ENCODE results near the gene WEE2.

The WEE2 gene

GRCh38 chr7:141708351-141708750 lies at the start of gene WEE2:
Gene WEE2, plus strand, starts transcription at chr7:141708353. Its CDS starts 406 bp downstream, at chr7:141708759.
- no peak for DNase-seq

GRCh38 chr7:141659501-141659900 lies 48.7 kb upstream of the WEE2 start:
- no peak for DNase-seq

DNA sequence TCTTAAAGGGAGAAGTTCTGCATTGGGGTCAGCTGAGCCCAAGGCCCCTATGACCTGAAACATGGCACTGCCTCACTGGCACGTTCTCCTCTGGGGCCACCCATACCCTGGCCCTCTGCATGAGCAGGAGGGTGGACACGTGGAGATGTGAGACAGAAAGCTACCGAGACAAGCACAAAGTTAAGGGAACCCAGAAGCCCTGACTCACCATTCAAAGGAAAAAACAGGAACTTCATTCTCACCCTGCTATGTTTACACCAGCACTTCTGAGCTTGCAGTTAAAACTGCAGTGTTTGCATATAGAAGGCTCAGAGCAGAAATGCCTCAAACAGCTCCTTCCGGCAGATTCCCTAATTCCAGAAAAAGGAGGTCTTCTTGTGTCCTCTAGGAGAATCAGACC lies 47.9 kb upstream of the WEE2 start:
- peak in 10 of 56 donors; percentile 8 to 64 (median 28) for DNase-seq

DNA sequence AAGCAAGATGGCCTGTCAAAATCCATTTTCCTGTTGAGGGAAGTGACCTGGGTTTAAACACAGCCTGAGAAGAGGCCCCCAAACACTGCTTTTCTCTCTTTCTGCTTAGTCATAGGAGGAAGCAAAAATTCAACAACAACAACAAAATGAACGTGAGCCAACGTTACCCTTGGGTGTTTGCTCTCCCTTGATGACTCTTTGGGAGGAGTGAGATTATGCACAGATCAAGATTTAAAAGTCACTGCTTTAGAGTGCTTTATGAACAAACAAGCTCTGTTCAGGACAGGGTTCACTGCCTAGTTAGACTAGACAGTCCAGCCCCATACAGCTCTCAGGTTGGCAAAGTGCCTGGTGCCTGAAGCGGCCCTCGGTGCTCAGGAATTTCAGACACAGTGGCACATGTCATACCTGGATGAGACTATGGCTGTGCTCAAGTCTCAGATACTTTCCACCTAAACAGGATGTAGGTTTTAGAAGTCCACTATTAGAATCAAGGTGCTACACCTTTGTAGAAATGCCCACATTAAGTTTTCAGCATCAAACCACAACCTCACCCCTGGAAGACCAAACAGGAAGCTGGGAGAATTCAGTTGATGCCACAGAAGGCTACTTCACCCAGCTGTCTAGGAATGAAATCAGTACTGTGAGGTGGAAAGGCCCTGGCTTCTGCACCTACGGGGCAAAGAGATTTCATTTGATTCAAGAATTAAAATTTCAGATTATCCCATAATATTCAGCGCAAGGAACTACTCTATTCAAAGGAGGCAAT lies 44.9 kb upstream of the WEE2 start:
- no peak for DNase-seq

DNA sequence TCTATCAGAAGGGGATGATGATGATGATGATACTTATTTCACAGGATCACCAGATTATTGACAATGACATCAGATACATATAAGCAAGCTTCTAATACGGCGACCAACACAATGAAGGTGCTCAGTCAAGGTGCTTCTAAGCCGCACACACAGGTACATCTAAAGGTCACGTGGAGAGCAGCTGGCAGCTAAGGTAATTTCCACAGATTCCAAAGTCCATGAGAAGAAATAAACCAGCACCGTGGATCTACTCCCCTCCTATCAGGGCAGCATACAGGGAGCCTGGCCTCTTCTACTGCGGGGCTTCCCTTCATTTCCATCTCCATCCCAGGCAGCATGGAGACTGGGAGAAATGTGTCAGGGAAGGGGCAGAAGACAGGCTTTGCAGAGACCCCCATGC lies 43.7 kb upstream of the WEE2 start:
- DNase-seq, result no peak

DNA sequence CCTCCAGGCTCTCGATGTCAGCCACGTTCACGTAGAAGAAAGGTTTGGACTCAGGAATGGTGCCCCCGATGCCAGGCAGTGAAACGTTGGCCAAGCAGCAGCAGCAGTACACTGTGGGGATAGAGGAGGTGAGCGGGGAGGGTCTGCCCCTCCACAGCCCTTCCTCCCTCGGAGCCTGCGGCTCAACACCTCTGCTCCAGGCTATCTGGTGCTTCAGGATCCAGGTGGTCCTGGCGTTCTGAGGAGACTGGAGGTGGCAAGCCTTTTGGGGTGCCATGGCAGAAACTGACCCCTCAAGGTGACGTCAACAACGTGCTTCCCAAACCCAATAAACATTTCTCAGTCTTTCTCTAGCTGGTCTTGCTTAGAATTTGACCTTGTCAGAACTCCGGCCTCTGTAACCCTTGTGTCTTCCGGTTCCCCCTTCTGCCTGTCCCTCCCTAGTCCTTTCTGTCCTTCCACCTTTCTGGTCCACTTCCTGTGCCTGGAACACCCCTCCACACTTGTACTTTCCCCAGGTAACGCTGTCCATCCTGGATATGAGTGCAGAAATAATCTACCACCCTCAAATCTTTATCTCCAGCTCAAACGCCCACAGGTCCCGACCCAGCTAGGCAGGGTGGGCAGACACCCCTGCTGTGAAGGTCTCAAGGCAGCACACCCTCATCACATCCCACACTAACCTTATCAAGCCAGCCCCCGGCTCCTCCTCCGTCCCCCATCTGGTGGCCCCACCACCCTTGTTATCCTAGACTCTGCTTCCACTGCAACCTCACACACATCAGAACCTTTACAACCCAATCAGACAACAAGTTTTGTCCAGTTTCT lies 42.7 kb upstream of the WEE2 start:
- no peak for DNase-seq

GRCh38 chr7:141666071-141666470 lies 42.1 kb upstream of the WEE2 start:
- no peak for DNase-seq

GRCh38 chr7:141668853-141669252 lies 39.3 kb upstream of the WEE2 start:
- DNase-seq, result no peak

GRCh38 chr7:141671705-141672496 lies 36.3 kb upstream of the WEE2 start:
- DNase-seq, result no peak

GRCh38 chr7:141673346-141673745 lies 34.8 kb upstream of the WEE2 start:
- peak in 1 of 56 donors; percentile 37 for DNase-seq

DNA sequence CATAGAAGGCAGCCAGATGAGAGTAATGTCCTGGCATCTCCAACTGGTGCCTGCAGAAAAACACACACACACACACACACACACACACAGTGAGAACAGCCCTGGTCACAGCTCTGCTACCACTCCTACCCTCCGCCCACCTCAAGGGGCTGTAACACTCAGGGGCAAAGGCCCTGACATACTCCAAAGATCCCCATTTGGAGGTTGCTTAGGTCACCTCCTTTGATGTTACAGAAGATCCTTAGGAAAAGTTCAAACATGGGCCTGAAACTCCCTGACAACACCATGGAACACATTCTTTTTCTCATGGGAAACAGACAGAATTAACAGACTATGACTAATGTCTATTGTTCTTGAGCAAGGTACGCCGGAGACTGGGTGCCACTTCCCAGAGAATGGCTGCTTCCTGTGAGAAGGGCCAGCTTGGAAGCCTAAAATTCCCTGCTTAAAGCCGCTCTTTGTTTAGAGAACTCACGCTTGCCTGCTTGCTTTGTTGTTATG lies 33.9 kb upstream of the WEE2 start:
- no peak for DNase-seq

- peak in 16 of 56 donors; percentile 14 to 51 (median 30) for DNase-seq
These were observed 33.5 kb upstream of the WEE2 start for GRCh38 chr7:141674702-141675101.

GRCh38 chr7:141675436-141676215 lies 32.5 kb upstream of the WEE2 start:
- DNase-seq, result peak in 3 of 56 donors; percentile 10 to 49 (median 39)

DNA sequence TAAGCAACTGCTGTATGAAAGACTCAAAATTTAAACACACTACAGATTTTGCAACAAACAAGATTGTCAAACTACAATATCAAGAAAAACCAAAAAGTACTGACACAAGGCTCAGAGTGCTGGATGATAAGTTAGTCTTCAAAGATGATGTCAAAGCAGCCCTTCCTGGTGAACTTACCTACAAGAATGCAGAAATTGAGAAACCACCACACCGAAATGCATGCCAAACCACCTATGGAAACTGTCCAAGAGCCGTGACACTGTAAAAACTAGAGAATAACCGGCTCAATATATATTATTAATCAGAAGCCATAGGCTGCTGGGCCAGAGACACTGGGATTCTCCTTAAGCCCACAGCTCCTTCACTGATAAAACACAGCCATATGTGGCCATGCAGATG lies 31.5 kb upstream of the WEE2 start:
- DNase-seq, result no peak

DNA sequence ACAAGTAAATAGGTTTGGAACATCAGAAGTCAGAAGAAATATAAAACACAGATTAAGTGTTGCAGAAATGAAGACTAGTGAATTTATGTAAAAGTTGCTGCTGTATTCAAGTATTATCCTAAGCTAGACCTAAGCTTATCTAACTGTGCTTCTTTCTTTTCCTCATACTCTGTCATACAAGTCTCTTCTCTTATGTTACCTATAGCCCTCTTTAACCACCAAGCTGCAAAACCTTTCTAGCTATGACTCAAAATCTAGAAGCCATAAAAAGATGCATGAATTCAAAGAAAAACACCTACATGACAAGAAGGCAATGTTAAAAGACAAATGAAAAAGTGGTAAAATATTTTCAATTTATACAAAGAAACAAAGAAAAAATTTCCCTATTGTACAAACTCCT lies 29.1 kb upstream of the WEE2 start:
- no peak for DNase-seq

DNA sequence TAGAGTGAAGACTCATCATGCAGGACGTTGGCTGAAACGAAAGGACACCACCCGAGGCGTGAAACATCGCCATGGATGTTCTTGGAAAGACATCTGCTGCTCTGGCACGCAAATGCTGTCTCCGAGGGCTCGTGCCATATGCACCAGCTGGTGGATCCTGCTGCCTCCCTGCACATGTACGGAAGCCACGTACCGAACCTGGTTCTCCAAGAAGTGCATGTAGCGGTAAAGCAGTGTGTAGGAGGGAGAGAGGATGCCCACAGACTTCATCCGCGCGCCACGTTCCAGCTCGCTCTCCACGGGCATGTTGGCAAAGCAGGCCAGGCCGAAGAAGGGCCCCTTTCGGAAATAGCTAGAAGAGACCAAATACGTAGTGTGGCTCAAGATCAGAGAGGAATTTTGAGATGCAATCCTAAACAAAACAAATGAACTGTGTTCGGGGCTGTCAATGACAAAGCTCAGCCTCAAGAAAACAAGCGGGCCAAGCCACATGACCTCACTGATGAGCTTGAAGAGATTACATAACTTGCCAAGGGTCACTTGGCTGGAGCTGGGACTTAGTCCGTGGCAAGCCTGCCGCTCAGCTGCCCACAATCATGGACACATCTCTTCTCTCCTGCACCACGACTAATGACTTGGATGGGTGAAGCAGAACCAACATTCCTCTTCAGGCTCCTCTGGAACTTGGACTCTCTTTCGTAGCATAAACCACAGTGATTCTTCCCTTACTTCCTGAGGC lies 22.7 kb upstream of the WEE2 start:
- DNase-seq, result peak in 31 of 56 donors; percentile 20 to 67 (median 43)

DNA sequence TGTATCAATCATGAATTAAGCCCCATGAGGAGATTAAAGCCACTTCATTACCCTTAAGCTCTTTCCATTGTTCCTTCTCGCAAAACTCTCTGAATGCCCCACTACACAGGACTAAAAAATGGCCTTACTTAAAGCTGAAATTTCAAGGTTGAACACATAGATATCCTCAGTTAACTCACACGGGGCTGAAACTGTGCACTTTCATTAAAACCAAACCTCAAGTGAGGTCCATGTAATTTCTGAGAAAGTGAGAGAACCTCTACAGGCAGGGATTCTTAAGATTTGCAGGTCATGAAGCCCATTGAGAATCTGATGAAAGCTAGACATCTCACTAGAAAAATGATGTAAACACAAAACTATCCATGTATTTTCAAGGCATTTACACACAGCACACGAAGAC lies 22.1 kb upstream of the WEE2 start:
- no peak for DNase-seq

DNA sequence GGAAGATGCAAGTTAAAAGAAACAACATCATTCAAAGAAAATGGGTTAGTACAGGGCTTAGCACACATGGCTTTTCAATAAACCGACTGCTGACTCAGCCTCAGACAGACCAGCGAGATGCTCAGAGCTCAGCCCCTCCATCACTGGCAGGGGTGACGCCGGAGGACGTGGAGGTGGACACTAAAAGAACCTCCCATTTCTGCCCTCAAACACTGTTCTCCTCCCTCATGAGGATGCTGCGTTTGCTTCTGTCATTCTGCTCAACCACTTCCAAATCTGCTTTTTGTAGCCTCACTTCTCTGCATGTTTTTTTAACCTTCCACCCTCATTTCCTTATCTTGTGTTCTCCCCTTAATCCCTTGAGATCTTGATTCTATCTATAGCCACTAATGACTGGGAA lies 21.5 kb upstream of the WEE2 start:
- no peak for DNase-seq

DNA sequence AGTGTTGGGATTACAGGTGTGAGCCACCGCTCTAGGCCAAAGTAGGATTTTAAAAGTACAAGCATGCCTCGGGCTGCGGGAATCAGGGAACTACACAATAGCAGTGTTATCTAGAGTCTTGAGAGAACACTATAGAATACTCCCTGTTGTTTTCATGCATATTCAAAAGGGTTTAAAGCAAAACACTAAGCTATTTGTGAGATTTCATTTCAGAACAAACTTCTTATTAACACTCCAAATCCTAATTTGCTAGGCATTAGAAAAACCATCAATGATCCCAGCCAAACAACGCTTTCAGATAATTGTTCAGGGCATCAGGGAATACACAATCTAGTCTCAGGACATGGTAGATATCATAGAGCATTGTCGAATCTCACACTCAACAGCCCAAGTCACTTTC lies 20.1 kb upstream of the WEE2 start:
- no peak for DNase-seq
